GM19043 (cell line): ENCODE measurements around the gene ZBTB42.
A peak's percentile ranks its signal among the peaks of the same experiment; 100 is the strongest.

Source experiments
- ATAC-seq: cut with Tn5 transposase; IDR thresholded peaks from one replicate; pipeline ENCODE4 v1.9.1; 2021; ENCODE audit warnings: low read depth; ENCODE audit not compliant: unreplicated experiment

ZBTB42 gene

DNA sequence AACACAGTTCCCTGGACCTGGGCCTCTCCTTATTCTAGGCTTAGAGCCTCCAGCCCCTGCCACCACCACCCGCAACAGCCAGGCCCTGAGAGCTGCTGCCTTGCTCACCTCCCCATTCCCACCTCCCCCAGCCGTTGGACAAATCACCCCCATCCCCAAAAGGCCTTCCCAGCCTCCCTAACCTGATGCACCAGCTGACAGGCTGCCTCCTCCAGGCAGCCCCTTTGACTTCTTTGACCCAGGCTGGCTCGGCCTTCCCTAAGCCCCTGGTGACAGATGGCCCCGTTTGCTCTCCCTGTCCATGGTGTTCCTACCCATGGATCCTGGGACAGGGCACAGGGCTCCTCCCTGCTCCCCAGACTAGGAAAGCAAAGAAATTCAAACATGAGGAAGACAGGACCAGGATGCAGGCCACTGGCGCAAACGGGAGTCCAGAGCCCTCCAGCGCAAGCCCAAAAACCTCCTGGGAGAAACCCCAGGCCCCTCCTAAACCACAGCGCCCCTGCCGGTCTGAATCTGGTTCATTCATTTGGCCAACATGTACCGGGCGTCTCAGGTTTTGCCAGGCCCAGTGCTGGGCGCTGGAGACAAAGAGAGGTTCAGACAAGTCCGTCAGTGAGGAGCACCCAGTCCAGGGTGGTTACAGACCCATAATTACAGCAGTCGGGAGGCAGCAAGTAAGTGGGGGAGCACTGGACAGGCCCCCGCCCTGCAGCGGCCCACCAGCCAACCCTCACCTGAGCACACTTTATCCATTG is 7.8 kb upstream of the ZBTB42 start:
- ATAC-seq, result no peak

DNA sequence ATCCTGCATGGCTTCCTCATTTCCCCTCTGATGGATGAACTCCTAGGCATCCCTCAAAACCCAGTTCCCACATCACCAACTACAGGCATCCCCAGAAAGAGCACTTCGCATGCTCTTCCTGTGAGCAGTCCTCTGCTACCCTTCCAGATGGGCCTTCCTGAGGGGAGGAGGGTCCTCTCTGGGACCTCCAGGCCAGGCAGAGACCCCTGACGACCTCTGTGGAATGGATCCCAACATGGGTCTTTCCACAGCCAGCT is 7.3 kb upstream of the ZBTB42 start:
- ATAC-seq, result no peak

DNA sequence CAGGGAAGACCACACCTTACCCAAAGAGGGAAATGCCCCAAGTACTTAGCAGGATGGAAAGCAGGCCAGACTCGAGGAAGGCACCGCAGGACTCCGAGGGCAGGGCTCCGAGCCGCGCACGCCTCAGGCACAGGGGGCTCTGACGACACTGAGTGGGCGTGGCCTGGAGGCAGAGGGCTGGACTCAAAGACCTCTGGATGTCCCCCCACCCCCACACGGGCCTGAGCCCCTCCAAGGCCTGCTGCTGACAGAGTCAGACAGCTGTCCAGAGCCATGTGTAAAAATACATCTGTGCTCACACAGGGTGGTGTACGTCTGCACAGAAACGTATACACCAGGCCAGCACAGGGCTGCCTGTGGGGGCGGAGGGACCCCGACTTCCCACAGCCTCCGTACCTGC is 6.8 kb upstream of the ZBTB42 start:
- ATAC-seq, result no peak

DNA sequence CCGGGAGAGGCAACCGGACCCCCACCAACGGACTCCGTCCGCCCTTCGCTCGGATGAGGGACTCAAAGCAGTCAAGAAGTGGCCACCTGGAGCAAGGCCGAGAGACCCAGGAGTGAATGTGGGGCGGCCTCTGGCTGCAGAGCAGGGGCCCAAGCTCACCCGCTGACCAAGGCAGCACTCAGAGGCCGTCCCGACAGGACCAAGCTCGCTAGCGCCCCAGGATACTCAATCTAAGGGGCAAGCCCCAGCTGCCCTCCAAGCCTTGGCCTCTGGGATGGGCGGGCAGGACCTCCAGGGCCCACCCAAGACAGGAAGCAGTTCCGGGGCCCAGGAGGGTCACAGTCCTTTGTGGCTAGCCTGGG is 6.3 kb upstream of the ZBTB42 start:
- ATAC-seq, result no peak

DNA sequence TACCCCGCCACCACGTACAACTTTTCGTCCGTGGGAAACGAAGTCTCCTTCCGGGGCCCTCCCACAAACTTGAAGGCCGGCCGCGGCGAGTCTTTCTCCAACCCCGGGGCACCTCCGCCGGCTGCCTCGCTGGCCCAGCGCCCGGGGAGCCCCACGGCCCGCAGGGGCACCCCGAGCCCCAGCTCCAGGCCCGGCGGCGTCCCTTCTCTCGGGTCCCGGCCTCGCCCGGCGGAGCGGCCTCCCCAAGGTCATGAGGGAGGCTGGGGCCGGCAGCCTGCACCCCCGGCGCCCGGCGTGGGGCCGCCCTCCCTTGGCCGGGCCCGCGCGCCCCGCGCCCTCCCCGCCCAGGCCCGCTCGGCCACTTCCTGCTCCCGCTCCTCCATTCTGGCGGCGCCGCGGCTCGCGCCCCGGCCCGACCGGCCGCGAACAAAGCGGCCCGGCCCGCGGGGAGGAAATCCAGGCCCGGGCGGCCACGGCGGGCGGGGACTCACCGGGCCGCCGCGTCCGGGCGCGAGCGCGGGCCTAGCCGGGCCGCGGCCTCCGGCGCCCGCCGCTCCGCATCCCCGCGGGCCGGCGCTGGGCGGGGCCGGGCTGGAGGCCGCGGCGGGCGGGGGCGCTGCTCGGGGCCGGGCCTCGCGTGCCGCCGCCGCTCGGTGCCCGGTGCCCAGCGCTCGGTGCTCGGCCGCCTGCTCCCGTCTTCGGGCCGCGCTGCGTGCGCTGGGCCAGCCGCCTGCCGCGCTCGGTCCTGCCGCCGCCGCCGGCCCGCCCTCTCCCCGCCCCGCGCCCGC is 5.7 kb upstream of the ZBTB42 start, which contains the start of gene AKT1:
AKT1 (minus strand) TSS at position 756 of the 788 bp plus-strand sequence. CDS start 3,105 bp downstream, outside the sequence.
- ATAC-seq, result peak; percentile 27

DNA sequence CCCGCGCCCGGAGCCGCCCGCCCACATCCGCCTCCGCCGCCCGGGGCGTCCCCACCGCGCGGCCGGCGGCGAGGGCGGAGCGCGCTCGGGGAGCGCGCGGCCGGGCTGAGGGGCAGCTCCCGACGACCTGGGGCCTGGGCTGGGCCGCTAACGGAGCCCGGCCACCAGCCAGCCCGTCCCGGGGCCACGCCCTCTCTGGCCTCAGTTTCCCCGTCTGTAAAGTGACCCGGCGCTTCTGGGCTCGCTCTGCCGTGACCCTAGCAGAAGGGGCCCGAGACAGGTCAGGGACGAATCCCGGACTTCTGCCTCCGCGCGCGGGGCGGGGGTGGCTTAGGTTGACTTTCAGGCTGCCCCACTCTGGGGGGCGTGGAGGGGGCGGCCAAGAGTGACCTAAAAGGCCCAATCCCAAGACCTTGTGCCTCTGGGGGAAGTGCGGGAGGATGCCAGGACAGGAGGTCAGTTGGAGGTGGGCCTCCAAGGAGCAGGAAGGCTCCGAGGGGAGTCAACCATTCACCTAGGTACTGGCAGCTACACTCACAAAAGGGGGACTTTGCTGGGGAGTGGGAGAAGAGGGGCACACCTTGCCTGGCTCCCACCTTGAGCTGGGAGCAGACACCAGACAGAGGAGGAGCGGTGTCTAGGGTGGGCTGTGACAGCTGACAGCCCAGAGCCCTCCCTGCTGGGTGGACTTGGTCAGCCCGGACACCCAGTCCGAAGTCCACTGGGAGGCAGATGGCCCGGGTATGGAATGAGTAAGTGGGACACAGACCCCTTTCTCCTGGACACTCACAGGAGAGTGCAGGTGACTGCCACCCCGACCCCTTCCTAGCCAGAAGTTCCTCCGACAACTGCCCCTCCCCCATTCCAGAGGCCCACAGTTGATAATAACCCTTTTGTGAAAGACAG is 4.9 kb upstream of the ZBTB42 start:
- ATAC-seq, result peak; percentile 31

DNA sequence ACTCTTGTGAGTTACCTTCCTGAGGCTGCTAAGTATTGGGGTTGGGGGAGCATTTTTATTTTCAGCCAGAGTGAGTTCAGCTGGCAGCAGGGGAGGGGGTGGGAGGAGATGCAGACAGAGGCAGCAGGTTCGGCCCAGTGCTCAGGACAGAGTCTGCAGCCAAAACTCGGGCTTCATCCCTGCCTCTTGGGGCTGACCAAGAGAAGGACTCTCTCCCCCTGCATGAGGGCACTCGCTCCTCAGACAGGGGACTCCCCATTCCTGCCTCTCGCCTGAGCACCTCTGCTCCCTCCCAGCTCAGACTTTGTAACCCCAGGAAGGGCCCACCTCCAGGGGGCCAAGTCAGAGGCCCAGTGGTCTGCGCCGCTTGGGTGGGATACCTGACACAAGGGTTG is 4.2 kb upstream of the ZBTB42 start:
- ATAC-seq, result no peak

DNA sequence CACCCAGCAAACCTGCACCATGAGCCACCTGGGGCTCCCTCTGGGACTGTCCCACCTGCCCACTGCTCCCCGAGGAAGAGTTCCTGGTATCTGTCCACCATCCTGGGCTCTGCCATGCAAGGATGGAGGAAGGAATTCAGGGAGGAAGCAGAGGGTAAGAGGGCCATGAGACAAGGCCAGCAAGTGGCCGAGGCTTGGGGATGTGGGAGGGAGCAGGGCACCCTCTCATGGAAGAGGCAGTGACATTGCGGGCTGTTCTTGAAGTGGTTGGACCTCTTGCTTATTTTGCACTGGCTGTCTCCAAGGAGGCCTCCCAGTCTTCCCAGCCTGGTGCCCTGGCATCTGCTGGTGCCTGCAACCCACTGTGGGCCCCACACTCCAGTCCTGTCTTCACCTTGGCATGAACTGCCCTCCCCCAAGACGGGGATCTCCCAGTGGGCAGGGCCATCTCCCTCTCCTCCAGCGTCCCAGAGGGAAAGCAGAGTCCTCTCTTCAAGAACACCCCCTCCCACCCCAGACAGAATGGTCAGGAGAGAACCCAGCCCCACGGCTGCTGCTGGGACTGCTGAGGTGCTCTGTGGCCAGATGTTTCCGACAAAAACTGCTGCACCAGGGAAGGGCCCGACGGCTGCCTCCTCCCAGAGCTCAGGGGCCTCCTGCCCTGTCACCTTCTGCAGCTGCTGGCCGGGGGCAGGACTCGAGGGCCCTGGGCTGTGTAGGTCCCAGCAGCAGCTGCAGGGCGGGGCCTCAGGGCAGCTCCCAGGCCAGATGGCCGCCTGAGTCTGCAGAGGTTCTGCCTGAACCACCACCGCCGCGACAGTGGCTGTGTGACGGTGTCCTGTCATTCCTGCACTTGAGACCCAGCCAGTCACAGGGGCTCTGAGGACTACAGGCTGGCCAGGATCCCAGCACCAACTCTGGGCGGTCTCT is 3.5 kb upstream of the ZBTB42 start:
- ATAC-seq, result no peak

DNA sequence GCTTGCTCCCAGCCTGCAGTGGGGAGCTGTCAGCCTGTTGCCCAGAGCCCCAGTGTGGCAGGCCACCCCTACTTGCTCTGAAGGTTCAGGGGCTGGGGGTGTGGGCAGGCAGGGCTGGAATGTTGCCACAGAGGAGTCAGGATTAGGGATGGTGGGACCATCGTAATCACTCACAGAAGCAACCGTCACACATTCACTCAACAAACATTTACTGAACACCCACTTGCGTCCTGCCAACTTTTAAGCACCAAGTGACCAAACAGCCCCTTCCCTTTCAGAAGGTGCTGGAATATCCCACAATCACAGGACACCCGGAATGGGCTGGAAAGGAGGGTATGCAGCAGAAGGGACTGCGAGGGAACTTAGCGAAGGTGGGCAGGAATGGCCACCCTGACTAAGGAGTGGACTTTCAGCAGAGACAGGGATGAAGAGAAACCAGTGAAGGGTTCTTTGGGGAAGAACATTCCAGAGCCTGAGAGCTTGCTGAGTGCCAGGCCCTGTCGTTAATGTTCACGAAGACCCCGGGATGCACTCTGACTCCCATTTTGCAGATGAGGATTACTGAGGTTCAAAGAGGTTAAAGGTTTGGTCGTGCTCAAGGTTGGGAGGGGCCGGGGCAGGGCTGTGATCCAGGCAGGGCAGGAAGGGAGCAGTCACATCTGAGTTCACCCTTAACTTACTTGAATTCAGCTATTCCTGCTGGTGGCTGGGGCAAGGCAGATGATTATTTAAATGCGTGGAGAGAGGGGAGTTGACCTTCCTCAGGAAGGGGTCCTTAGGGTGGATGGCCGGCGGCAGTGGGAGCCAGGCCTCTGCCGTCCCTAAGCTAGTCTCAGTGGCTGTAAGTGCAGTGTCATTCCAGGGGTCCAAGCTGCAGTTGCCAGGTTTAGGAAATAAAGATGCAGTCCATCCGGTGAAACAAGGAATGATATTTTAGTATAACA is 2.3 kb upstream of the ZBTB42 start:
- no peak for ATAC-seq

DNA sequence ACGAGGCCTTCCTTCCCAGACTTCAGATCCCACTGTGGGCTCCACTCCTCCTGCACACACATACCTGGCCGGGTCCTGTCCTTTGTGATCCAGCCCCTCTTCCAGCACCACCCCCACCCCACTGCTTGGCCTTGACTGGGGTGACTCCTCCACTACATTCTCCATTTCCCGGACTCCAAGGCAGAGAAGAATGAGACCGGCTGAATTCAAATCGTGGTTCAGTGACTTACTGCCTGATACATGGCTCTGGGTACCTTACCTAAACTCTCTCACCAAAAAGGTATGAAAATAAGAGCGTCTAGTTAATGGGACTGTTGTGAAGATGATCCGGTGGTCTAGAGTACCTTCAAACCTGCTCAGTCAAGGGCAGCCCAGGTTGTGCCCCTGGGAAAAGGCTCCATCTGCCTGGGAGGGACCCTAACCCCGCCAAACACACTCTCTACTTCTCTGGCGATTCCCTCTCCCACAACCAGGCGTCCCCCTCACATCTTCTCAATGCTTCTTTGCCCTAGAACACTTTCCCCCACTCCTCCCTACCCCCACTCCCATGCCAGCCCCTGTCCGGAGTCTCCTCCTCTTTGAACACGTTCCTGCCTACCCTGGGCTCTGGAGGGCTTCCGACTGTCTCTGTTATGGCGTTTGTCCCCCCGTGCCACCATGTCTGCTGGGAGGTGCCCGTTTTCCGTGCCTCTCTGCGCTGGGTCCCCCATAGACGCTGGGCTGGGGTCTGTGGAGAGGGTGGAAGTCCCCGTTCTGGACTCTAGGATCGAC is 1.5 kb upstream of the ZBTB42 start:
- ATAC-seq, result no peak

DNA sequence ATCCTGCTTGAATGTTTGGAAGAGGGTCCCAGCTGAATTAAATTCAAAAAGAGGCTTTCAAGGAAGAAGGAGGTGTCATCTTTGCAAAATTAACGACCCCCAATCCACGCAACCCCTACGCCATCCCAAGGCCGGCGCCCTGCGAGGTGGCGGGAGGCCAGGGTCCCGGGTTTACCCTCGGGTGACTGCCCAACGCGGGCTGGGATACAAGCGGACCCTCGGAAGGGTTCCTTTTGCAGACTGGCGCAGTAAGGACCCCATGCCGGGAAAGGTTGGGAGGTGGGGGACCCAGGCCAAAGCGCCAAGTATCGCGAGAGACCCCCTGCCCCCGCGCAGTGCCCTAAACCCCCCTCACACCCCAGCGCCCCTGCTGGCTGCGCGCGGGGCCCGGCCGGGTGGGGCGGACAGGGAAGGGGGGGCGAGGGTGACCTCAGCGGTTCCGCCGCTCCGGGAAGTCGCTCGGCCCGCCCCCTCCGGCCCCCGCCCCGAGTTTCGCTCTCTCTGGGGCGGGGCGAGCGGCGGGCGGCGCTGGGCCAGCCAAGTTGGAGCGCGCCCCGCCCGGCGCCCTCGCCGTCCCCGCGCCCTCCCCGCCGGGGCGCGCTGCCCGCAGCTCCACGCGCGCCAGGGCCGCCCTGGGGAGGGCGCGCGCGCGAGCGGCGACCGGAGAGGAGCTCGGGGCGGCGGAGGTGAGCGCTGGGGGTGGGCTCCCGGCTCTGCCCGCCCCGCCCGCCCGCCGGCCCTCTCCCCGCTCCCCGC is 708 bp upstream of the ZBTB42 start:
- ATAC-seq, result no peak

DNA sequence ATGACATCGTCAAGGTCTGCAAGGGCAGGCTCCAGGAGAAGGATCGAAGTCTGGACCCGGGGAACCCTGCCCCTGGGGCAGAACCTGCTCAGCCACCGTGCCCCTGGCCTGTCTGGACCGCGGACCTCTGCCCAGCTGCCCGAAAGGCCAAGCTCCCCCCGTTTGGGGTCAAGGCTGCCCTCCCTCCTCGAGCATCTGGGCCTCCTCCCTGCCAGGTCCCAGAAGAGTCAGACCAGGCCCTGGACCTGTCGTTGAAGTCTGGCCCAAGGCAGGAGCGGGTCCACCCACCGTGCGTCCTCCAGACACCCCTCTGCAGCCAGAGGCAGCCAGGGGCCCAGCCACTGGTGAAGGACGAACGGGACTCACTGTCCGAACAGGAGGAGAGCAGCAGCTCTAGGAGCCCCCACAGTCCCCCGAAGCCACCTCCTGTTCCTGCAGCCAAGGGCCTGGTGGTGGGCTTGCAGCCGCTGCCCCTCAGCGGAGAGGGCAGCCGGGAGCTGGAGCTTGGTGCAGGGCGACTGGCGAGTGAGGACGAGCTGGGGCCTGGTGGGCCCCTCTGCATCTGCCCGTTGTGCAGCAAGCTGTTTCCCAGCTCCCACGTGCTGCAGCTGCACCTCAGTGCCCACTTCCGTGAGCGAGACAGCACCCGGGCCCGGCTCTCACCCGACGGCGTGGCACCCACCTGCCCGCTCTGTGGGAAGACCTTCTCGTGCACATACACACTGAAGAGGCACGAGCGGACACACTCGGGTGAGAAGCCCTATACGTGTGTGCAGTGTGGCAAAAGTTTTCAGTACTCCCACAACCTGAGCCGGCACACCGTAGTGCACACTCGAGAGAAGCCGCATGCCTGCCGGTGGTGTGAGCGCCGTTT is 856 bp downstream of the ZBTB42 start:
- no peak for ATAC-seq

DNA sequence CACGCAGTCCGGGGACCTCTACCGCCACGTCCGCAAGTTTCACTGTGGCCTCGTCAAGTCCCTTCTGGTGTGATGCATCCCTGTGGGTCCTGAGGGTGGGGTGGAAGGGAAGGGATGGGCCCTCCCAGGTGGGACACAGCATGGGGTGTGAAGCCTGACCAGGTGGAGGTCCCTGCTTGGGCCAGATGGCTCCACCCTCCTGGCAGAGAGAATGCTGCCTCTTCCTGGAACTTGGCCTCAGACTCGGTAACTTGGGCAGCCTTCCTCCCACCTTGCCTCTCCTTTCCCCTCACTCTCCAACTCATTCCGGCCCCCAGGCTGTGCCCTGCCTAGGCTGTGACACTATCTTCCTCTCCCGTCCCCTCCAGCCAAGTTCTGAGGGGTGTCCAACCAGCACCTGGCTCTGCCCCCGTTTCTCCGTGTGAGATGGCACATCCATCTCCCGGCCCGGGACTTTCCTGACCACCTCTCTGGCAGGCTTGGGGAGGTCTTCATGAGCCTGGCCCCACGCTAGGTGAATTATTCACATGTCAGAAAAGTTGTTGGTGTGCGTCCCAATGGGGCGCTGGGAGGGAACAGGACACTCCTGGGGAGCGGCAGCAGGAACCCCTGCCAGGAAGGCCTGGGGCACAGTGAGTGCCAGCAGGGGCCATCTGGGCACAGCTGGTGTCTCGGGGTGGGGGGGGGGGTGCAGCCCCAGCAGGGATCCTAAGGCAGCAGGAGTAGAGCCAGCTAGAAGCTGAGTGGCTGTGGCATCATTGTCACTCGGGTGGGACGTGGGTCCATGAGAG is 1.7 kb downstream of the ZBTB42 start:
- no peak for ATAC-seq

DNA sequence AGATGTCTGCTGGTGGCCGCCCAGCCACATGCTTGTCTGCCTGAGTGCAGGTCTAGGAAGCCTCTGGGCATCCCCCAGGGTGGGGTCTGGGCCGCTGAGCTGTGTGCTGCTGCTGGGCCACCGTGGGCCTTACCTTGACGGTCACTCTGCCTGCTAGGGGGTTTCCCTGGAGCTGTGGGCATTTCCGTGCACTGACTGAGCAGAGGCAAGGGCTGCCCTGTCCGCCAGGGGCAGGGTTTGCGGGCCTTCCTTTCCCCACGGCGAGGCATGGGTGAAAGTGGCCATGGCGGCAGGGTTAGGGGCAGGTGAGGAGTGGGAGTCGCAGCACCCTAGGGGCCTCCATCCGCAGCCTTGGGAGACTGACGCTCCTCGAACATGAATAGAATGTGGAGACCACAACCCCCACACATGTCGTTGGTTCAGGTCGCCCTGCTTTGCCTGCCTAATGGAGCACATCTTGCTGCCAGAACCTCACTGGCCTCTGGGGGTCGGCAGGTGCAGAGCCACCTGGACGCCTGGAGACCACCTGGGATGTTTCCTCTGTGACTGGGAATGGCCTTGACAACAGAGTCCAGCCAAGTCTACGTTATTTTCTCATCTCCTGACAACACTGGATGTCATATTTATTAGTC is 2.5 kb downstream of the ZBTB42 start:
- ATAC-seq, result no peak

DNA sequence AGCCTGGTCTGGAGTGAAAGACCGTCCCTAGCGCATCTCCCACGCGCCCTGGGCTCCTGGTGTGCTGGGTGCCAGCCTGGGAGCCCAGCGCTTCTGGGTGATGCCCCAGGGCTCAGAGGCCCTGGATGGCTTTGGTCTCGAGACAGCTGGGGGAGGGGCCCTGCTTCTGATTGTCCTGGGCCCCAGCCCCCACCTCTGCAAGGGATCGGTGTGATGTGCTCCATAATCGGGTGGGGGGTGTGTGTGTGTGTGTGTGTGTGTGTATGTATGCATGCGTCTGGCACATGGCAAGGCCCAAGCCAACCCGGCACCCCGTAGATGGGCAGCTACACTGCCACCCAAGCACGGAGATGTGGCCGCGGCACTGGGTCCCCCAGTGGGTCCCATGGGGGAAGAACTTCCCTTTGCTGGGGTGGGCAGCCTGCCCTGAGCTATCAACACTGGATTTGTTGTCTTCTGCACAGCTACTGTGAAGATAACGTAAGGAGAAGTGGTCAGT is 3.1 kb downstream of the ZBTB42 start:
- no peak for ATAC-seq
